ENCODE data around the gene DEPDC4. TPM values are rescaled to one million over a fixed set of nuclear protein-coding genes. Genes with fewer than 3 reads are reported as not detected.

Gene DEPDC4
- total and polyA plus RNA-seq, 2 of the 13 experiments (the other 11 are each of a cell fraction or from before 2014, with no cell fraction given), result 2.2 to 5.7 TPM

- CTCF ChIA-PET (ENCODE audit: low intra/inter-chr PET ratio, low total read pairs), result no interaction called here
- Histone ChIP-seq H2AFZ (ENCODE audit: low read length) (no peak overlapping the region), H3K36me3 (replicated peaks in 1 of 2; ENCODE audit: control insufficient read depth in 1 of 2, insufficient read depth in 2 of 2, low read length in 2 of 2) (peaks cover 4 to 24% of the 10 kb centered on the region in 2 experiments; a peak in 4 of 5 replicates), H3K4me2 (ENCODE audit: low read depth, low read length) (no peak overlapping the region), H3K79me2 (ENCODE audit: insufficient read depth, low read length) (no peaks in the 10 kb centered on the region), H4K20me1 (ENCODE audit: insufficient read depth, low read length) (no peaks in the 10 kb centered on the region), H3K4me1 (ENCODE audit: insufficient read depth, low read length) (no peaks in the 10 kb centered on the region), H3K27me3 (ENCODE audit: control insufficient read depth in 1 of 2, insufficient read depth in 2 of 2, low read length in 2 of 2) (no peaks in the 10 kb centered on the region), H3K9ac (ENCODE audit: insufficient read depth, low read depth, low read length) (no peak overlapping the region), H3K4me3 (replicated peaks in 1 of 3; ENCODE audit: insufficient read depth in 1 of 3, low read depth in 2 of 3, low read length in 3 of 3) (no peak overlapping the region), H3K27ac (ENCODE audit: extremely low read length, insufficient read depth, low read length) (no peak overlapping the region), H3K9me3 (ENCODE audit: low read length) (no peaks in the 10 kb centered on the region)
- ATAC-seq (no peak), FAIRE-seq (no peak), DNase-seq (ENCODE audit: low spot score) (no peak)
- POLR2A ChIA-PET, result no interaction called here
- 93% methylated on average over 4 of the region's 4 CpGs for WGBS (ENCODE audit: low lambda C conversion rate)
- BruUV-seq (replicated peaks), result no TSS peak
- in situ Hi-C loops (cut with HindIII; ENCODE audit: extremely low pct_ligation_motif_present, low pct_unique_long_range_greater_than_20kb) (no loop called here), intact Hi-C loops (cut with micrococcal nuclease; ENCODE audit: unreplicated experiment) (no loop called here)
- TF ChIP-seq ARHGAP35 (CRISPR knock-in tag; IDR thresholded peaks at IDR 0.05; ENCODE audit: borderline replicate concordance) (no peak), GPN1 (CRISPR knock-in tag; IDR thresholded peaks at IDR 0.05; ENCODE audit: borderline replicate concordance) (no peak), ZMAT3 (CRISPR knock-in tag; conservative IDR thresholded peaks at IDR 0.05) (no peak), ZNF788 (CRISPR knock-in tag; IDR thresholded peaks at IDR 0.05; ENCODE audit: borderline replicate concordance) (no peak), SAP130 (CRISPR knock-in tag; IDR thresholded peaks at IDR 0.05; ENCODE audit: low read depth) (no peak), SCMH1 (CRISPR knock-in tag; IDR thresholded peaks at IDR 0.05; ENCODE audit: borderline replicate concordance) (no peak), TCF7 (IDR thresholded peaks at IDR 0.05; ENCODE audit: low read depth) (no peak), HMGA1 (CRISPR knock-in tag; conservative IDR thresholded peaks at IDR 0.05) (no peak), ZNF205 (CRISPR knock-in tag; IDR thresholded peaks at IDR 0.05) (no peak)
Measured at GRCh38 chr12:100303831-100304230, 37.0 kb upstream of the DEPDC4 start.

- no peak for DNase-seq (ENCODE audit: low spot score)
- Histone ChIP-seq H2AFZ (ENCODE audit: low read length) (no peak overlapping the region), H3K36me3 (replicated peaks in 1 of 2; ENCODE audit: control insufficient read depth in 1 of 2, insufficient read depth in 2 of 2, low read length in 2 of 2) (peaks cover 4 to 26% of the 10 kb centered on the region in 2 experiments; a peak in 4 of 5 replicates), H3K4me3 (replicated peaks in 1 of 3; ENCODE audit: insufficient read depth in 1 of 3, low read depth in 2 of 3, low read length in 3 of 3) (no peak overlapping the region), H3K4me1 (ENCODE audit: insufficient read depth, low read length) (no peaks in the 10 kb centered on the region), H4K20me1 (ENCODE audit: insufficient read depth, low read length) (no peaks in the 10 kb centered on the region), H3K9me3 (ENCODE audit: low read length) (no peaks in the 10 kb centered on the region), H3K4me2 (ENCODE audit: low read depth, low read length) (no peak overlapping the region), H3K27me3 (ENCODE audit: control insufficient read depth in 1 of 2, insufficient read depth in 2 of 2, low read length in 2 of 2) (no peaks in the 10 kb centered on the region), H3K27ac (ENCODE audit: extremely low read length, insufficient read depth, low read length) (no peak overlapping the region), H3K79me2 (ENCODE audit: insufficient read depth, low read length) (no peaks in the 10 kb centered on the region), H3K9ac (ENCODE audit: insufficient read depth, low read depth, low read length) (no peak overlapping the region)
- ChIA-PET POLR2A (no interaction called here), CTCF (ENCODE audit: low intra/inter-chr PET ratio, low total read pairs) (no interaction called here)
- WGBS (ENCODE audit: low lambda C conversion rate), result 96% methylated on average over 1 of the region's 1 CpG
- FAIRE-seq, result no peak
- BruUV-seq (replicated peaks), result no TSS peak
- TF ChIP-seq ZBTB2 (CRISPR knock-in tag; IDR thresholded peaks at IDR 0.05; ENCODE audit: low read depth), result no peak
- intact Hi-C loops (cut with micrococcal nuclease; ENCODE audit: unreplicated experiment), result no loop called here
- in situ Hi-C loops (cut with HindIII; ENCODE audit: extremely low pct_ligation_motif_present, low pct_unique_long_range_greater_than_20kb), result no loop called here
- ATAC-seq, result no peak
Measured at GRCh38 chr12:100302081-100302480, 35.2 kb upstream of the DEPDC4 start.
